Osteoblast (primary cell): ENCODE results near the gene CANX. TPM values are rescaled to one million over a fixed set of nuclear protein-coding genes. Genes with fewer than 3 reads are reported as not detected.

Experiments
- DNase-seq: peaks from one replicate; pipeline ENCODE4 v3.0.0; 2011; ENCODE audit warnings: low spot score, mixed read lengths; ENCODE audit not compliant: insufficient read length; ENCODE audit errors: missing footprints
- H2AFZ ChIP-seq: 2 replicates; pipeline ENCODE4 v1.6.0; 2011; ENCODE audit warnings: mild to moderate bottlenecking, low read length
- H3K27ac ChIP-seq: 2 replicates; pipeline ENCODE4 v1.5.1; 2011; ENCODE audit warnings: mild to moderate bottlenecking, low read depth, low read length, moderate library complexity
- H3K27me3 ChIP-seq: 2 replicates; pipeline ENCODE4 v1.6.0; 2012; ENCODE audit warnings: mild to moderate bottlenecking, control low read depth, inconsistent platforms, low read length, moderate library complexity; ENCODE audit not compliant: insufficient read depth
- H3K36me3 ChIP-seq: 2 replicates; pipeline ENCODE4 v1.5.1; 2011; ENCODE audit warnings: mild to moderate bottlenecking, low read length, control low read depth, moderate library complexity; ENCODE audit not compliant: insufficient read depth
- H3K4me1 ChIP-seq: 2 replicates; pipeline ENCODE4 v1.5.1; 2011; ENCODE audit warnings: mild to moderate bottlenecking, low read length, control low read depth, moderate library complexity; ENCODE audit not compliant: insufficient read depth
- H3K4me2 ChIP-seq: 2 replicates; pipeline ENCODE4 v1.6.0; 2011; ENCODE audit warnings: mild to moderate bottlenecking, low read length; ENCODE audit not compliant: insufficient read depth
- H3K4me3 ChIP-seq: fragments of 200-600 bp; sonication (generic); 3 replicates; pipeline ENCODE4 v1.5.1; 2012; ENCODE audit warnings: mild to moderate bottlenecking, low read length, inconsistent platforms; ENCODE audit not compliant: insufficient read depth
- H3K79me2 ChIP-seq: 2 replicates; pipeline ENCODE4 v1.6.0; 2012; ENCODE audit warnings: mild to moderate bottlenecking, low read length, control low read depth, inconsistent platforms; ENCODE audit not compliant: insufficient read depth
- H3K9me3 ChIP-seq: 2 replicates; pipeline ENCODE4 v1.5.1; 2011; ENCODE audit warnings: low read depth, low read length, control low read depth
- H4K20me1 ChIP-seq: 2 replicates; pipeline ENCODE4 v1.6.0; 2012; ENCODE audit warnings: mild to moderate bottlenecking, low read length, control low read depth; ENCODE audit not compliant: insufficient read depth
- total RNA-seq: library from RNA; depleted of rRNA; stranded (reverse); fragments of >200 nt; gene quantifications from 2 replicates; pipeline ENCODE4 v1.2.3, GENCODE V29; 2012
- TF ChIP-seq, protein P1 (sequence below): IDR thresholded peaks from 2 replicates; pipeline ENCODE4 v1.5.1; 2011; ENCODE audit warnings: mild to moderate bottlenecking, low read depth, low read length, moderate library complexity; ENCODE audit errors: extremely low read depth

The CANX gene
- total RNA-seq, 1 donor: 698 TPM

DNA sequence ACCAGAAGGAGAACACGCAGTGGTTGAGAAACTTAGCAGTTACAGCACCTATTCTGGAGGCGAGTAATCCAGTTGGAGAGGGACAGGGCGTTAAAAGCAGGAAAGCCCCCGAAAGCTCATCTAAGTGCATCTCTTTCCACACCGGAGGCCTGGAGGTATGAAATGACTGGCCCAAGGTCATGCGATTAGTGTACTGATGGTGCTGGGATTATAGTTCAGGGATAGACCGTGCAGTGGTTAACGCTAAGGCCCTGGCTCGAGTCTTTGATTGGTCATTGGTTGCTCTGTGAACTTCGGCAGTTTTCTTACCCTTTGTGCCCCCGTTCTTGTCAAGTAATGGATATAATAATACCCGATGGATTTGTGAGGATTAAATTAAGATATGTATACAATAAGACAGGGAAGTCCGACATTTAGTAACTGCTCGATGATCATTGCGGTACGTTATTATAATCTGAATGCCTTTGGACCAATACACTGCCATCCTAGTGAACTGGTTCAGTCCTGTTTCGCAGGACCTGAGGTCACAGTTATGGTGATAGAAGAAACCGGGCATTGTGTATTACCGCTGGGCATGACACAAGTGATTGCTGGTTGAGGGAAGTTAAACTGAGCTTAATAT lies 960 bp downstream of the CANX start:
- TF ChIP-seq, protein P1, sequence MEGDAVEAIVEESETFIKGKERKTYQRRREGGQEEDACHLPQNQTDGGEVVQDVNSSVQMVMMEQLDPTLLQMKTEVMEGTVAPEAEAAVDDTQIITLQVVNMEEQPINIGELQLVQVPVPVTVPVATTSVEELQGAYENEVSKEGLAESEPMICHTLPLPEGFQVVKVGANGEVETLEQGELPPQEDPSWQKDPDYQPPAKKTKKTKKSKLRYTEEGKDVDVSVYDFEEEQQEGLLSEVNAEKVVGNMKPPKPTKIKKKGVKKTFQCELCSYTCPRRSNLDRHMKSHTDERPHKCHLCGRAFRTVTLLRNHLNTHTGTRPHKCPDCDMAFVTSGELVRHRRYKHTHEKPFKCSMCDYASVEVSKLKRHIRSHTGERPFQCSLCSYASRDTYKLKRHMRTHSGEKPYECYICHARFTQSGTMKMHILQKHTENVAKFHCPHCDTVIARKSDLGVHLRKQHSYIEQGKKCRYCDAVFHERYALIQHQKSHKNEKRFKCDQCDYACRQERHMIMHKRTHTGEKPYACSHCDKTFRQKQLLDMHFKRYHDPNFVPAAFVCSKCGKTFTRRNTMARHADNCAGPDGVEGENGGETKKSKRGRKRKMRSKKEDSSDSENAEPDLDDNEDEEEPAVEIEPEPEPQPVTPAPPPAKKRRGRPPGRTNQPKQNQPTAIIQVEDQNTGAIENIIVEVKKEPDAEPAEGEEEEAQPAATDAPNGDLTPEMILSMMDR: no peak
- no peaks in the 10 kb centered on the region for H3K9me3 ChIP-seq
- DNase-seq: peak; percentile 87
- no peaks in the 10 kb centered on the region for H3K27me3 ChIP-seq
- peak overlapping the region; percentile 52 for H2AFZ ChIP-seq
- H3K79me2 ChIP-seq: peaks cover 62% of the 10 kb centered on the region
- H3K27ac ChIP-seq: peak overlapping the region; percentile 92
- H3K4me1 ChIP-seq: peaks cover 10% of the 10 kb centered on the region
- peaks cover 40% of the 10 kb centered on the region for H4K20me1 ChIP-seq
- H3K36me3 ChIP-seq: peaks cover 24% of the 10 kb centered on the region
- peak overlapping the region; percentile 97 for H3K4me2 ChIP-seq
- peak overlapping the region; percentile 87 for H3K4me3 ChIP-seq

DNA sequence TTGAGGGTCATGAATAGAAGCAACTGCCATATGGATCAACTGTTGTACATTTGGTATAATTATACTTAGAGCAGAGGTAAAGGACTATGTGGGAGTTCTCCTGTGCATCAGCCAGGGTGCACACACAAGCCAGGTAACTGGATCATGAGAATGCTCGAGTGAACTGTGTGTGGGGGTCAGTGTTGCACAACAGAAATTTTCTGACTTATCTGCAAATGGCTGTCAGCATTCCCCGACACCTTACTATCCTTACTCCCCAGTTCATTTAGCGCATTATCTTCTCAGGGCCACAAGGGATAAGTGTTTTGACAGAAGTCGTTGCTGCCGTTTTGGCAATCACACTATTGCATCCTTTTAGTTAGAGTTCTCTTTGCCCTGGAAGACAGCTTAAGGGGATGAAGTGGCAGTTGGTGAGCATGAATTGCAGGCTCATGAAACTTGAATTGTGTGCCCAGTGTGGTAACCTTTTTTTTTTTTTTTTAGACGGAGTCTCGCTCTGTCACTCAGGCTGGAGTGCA lies 1.7 kb downstream of the CANX start:
- DNase-seq: peak; percentile 74
- Histone ChIP-seq H3K4me2 (peak overlapping the region; percentile 97), H3K27ac (peak overlapping the region; percentile 92), H3K79me2 (peaks cover 69% of the 10 kb centered on the region), H2AFZ (no peak overlapping the region), H3K4me3 (peak overlapping the region; percentile 87), H3K4me1 (peaks cover 10% of the 10 kb centered on the region), H3K9me3 (no peaks in the 10 kb centered on the region), H3K36me3 (peaks cover 30% of the 10 kb centered on the region), H3K27me3 (no peaks in the 10 kb centered on the region), H4K20me1 (peaks cover 46% of the 10 kb centered on the region)
- TF ChIP-seq, protein P1: no peak

DNA sequence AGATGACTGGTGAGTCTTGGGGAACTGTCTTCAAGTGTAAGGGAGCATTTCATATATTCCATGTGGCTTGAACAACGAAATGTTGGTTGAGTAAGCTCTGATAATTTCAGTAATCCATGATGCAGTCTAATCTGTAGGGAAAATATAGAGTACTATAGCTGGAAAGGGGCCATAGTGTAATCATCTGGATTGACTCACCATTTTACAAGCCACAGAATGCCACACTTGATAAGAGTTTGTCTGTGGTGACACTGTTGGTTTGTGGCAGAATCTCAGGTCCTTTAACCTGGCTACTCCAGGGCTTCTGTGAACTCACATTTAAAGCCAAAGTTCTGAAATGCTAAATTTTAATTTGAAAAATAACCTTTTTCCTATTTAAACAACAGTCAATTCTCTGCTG lies 17.5 kb downstream of the CANX start:
- peaks cover 56% of the 10 kb centered on the region for H3K79me2 ChIP-seq

DNA sequence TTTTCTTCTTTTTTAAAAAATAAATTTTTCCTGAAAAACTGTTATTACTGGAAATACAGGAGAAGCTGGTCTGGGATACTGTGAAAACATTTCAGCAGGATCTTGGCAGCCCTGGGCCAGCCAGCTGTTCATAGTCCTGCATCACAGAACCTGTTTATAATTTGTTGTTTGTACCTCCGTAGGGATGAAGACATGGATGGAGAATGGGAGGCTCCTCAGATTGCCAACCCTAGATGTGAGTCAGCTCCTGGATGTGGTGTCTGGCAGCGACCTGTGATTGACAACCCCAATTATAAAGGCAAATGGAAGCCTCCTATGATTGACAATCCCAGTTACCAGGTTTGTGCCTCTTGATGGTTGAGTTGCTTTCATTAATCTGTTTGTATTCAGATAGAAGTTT lies 21.5 kb downstream of the CANX start:
- no peak overlapping the region for H3K27ac ChIP-seq
- DNase-seq: no peak
- no peak overlapping the region for H3K4me3 ChIP-seq
- no peaks in the 10 kb centered on the region for H3K4me1 ChIP-seq
- H3K36me3 ChIP-seq: peaks cover 90% of the 10 kb centered on the region
- no peak overlapping the region for H3K4me2 ChIP-seq
- H3K27me3 ChIP-seq: no peaks in the 10 kb centered on the region
- H4K20me1 ChIP-seq: peaks cover 16% of the 10 kb centered on the region
- no peak overlapping the region for H2AFZ ChIP-seq
- TF ChIP-seq, protein P1: no peak
- H3K79me2 ChIP-seq: peaks cover 60% of the 10 kb centered on the region
- H3K9me3 ChIP-seq: no peaks in the 10 kb centered on the region

More for the DNA sequence above, 17.5 kb downstream of the CANX start:
- peak overlapping the region; percentile 32 for H3K27ac ChIP-seq
- no peak overlapping the region for H3K4me3 ChIP-seq
- H3K4me1 ChIP-seq: no peaks in the 10 kb centered on the region
- peaks cover 12% of the 10 kb centered on the region for H4K20me1 ChIP-seq
- peaks cover 83% of the 10 kb centered on the region for H3K36me3 ChIP-seq
- no peak for DNase-seq
- no peak overlapping the region for H2AFZ ChIP-seq
- H3K9me3 ChIP-seq: no peaks in the 10 kb centered on the region
- no peak overlapping the region for H3K4me2 ChIP-seq
- no peaks in the 10 kb centered on the region for H3K27me3 ChIP-seq
- TF ChIP-seq, protein P1: no peak
